Spleen (tissue), 11 donors: Measurements from ENCODE around the gene LPP. TPM values are rescaled to one million over a fixed set of nuclear protein-coding genes. Genes with fewer than 3 reads are reported as not detected.

Experiments used
- DNase-seq: peaks from one replicate; pipeline ENCODE4 v3.0.0-alpha.2; 2020
- H3K27ac ChIP-seq, 8 donors: fragments of 200-600 bp; sonication (generic) in 7 of 8; 1 replicate in 4 of 8; 2 replicates in 4 of 8; pipeline versions ENCODE4 v1.5.0 to v1.8.0; 2016 to 2021; ENCODE audit warnings: inconsistent platforms in 4 of 8, mild to moderate bottlenecking in 4 of 8, moderate library complexity in 1 of 8
- H3K27me3 ChIP-seq, 7 donors: fragments of 200-600 bp; sonication (generic) in 6 of 7; replicated peaks in 1 of 7; 1 replicate in 4 of 7; 2 replicates in 3 of 7; pipeline versions ENCODE4 v1.5.0 to v1.8.0; 2016 to 2021; ENCODE audit warnings: inconsistent platforms in 3 of 7, mild to moderate bottlenecking in 1 of 7
- H3K36me3 ChIP-seq, 6 donors: fragments of 200-600 bp; sonication (generic) in 5 of 6; 1 replicate in 4 of 6; 2 replicates in 2 of 6; pipeline versions ENCODE4 v1.5.0 to v1.8.0; 2016 to 2021; ENCODE audit warnings: inconsistent platforms in 2 of 6
- H3K4me1 ChIP-seq, 6 donors: fragments of 200-600 bp; sonication (generic) in 5 of 6; 1 replicate in 3 of 6; 2 replicates in 3 of 6; pipeline versions ENCODE4 v1.5.0 to v1.8.0; 2016 to 2021; ENCODE audit warnings: inconsistent platforms in 3 of 6
- H3K4me3 ChIP-seq, 8 donors: fragments of 200-600 bp; sonication (generic) in 7 of 8; 1 replicate in 4 of 8; 2 replicates in 4 of 8; pipeline versions ENCODE4 v1.5.0 to v1.8.0; 2016 to 2021; ENCODE audit warnings: inconsistent platforms in 4 of 8, mild to moderate bottlenecking in 4 of 8, moderate library complexity in 2 of 8
- H3K9me3 ChIP-seq, 8 donors: fragments of 200-600 bp; sonication (generic) in 7 of 8; 1 replicate in 4 of 8; 2 replicates in 4 of 8; pipeline versions ENCODE4 v1.5.0 to v1.8.0; 2016 to 2021; ENCODE audit warnings: inconsistent platforms in 4 of 8
- CTCF ChIP-seq, 11 experiments: fragments of 200-600 bp in 7 of 11; fragments of 450-650 bp in 4 of 11; sonication (generic) in 4 of 11; IDR thresholded peaks in 8 of 11; conservative IDR thresholded peaks in 3 of 11; 1 replicate in 7 of 11; 2 replicates in 4 of 11; pipeline versions ENCODE4 v1.4.0 to v1.8.0; 2016 to 2021; ENCODE audit warnings: antibody characterized with exemption in 11 of 11, inconsistent platforms in 4 of 11, mild to moderate bottlenecking in 1 of 11
- POLR2A ChIP-seq, 3 donors: fragments of 450-650 bp; IDR thresholded peaks; one replicate each; pipeline ENCODE4 v1.5.1; 2017; ENCODE audit warnings: antibody characterized with exemption in 3 of 3, mild to moderate bottlenecking in 1 of 3
- POLR2AphosphoS5 ChIP-seq, 3 donors: sonication (generic); formaldehyde crosslinking; IDR thresholded peaks; one replicate each; pipeline ENCODE4 v1.5.1; 2017; ENCODE audit warnings: antibody characterized with exemption in 3 of 3
- WGBS, 5 donors: extraction: QIAGEN DNeasy Blood & Tissue Kit in 3 of 5; methylation state at CpG; one replicate each; pipeline versions ENCODE4 v1.1.5 to v1.1.7; 2013 to 2018; 5-methylcytosine and 5-hydroxymethylcytosine counted together
- intact Hi-C: fragments of 100-400 bp; cut with DNase I; formaldehyde crosslinking; loops from one replicate; pipeline ENCODE4 v1.15.0; 2023; ENCODE audit warnings: low total_unique reads
- polyA plus RNA-seq, 3 donors: library from polyadenylated mRNA; stranded (reverse); fragments of 200-250 nt; gene quantifications; one replicate each; pipeline ENCODE4 v1.2.1, GENCODE V29; 2013
- total RNA-seq, 7 donors: library from RNA; depleted of rRNA in 3 of 7; stranded (reverse); fragments of >200 nt in 3 of 7; fragmentation: NEBNext Ultra II Directional in 4 of 7; extraction: Animal tissue kit (Norgen Biotek cat#: 25700) in 4 of 7; gene quantifications; one replicate each; pipeline versions ENCODE4 v1.1.0 to v1.2.1, GENCODE V29; 2016 to 2021
- donor health status: healthy with polysubstance abuse.
- donor health status: DM: no; HTN: no; CAD: no; lungs with moderate emphysema.
- donor health status: DM: no; HTN: no; CAD: no.
- donor health status: Bipolar disorder and iron deficiency.
- donor health status: healthy.
- donor health status: DM: no; HTN: no; CAD: no.
- donor health status: DM: yes; HTN: yes; CAD: no.

The LPP gene
- total and polyA plus RNA-seq, 10 donors: 2.4 to 270 (median 156) TPM

GRCh38 chr3:188617270-188617669 lies 463.3 kb downstream of the LPP start:
- H3K27me3 ChIP-seq: no peaks in the 10 kb centered on the region
- no peak overlapping the region for H3K4me3 ChIP-seq
- no peak for TF ChIP-seq POLR2A (IDR thresholded peaks at IDR 0.05)
- DNase-seq: no peak
- no peaks in the 10 kb centered on the region for H3K9me3 ChIP-seq
- WGBS, 5 donors: 92 to 97% (median 95%) methylated on average over 2 of the region's 2 CpGs
- intact Hi-C loops: no loop called here
- H3K27ac ChIP-seq: no peak overlapping the region
- H3K4me1 ChIP-seq: no peaks in the 10 kb centered on the region
- no peaks in the 10 kb centered on the region for H3K36me3 ChIP-seq

- WGBS, 5 donors: 94 to 98% (median 96%) methylated on average over 5 of the region's 5 CpGs
- Histone ChIP-seq H3K27me3 (no peaks in the 10 kb centered on the region), H3K4me3 (no peak overlapping the region), H3K27ac (no peak overlapping the region), H3K4me1 (no peaks in the 10 kb centered on the region), H3K9me3 (no peaks in the 10 kb centered on the region), H3K36me3 (no peaks in the 10 kb centered on the region)
- intact Hi-C loops: no loop called here
- no peak for DNase-seq
- TF ChIP-seq CTCF (IDR thresholded peaks at IDR 0.05 in 8 of 11, conservative IDR thresholded peaks at IDR 0.05 in 3 of 11) (no peak), POLR2AphosphoS5 (IDR thresholded peaks at IDR 0.05) (no peak), POLR2A (IDR thresholded peaks at IDR 0.05) (no peak)
These were observed 464.2 kb downstream of the LPP start for GRCh38 chr3:188617988-188618701.

DNA sequence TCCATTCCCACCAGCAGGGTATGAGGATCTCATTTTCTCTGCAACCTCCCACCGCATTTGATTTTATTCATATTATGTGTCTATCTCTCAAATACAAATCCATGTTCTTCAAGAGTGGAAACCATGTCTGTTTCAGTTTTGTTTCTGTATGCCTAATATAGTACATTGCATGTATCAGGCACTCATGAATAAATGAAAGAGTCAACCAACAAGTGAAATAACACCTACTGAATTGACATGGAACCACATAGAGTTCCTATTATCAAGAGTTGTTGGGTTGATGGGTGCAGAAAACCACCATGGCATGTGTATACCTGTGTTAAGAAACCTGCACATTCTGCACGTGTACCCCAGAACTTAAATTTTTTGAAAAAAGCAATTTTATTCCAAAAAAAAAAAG lies 466.8 kb downstream of the LPP start:
- peaks cover 0 to 7% (median 0%) of the 10 kb centered on the region in 6 donors for H3K4me1 ChIP-seq
- intact Hi-C loops: no loop called here
- no peaks in the 10 kb centered on the region for H3K9me3 ChIP-seq
- H3K27ac ChIP-seq: no peak overlapping the region
- TF ChIP-seq CTCF (IDR thresholded peaks at IDR 0.05 in 8 of 11, conservative IDR thresholded peaks at IDR 0.05 in 3 of 11): no peak
- TF ChIP-seq POLR2AphosphoS5 (IDR thresholded peaks at IDR 0.05): no peak
- TF ChIP-seq POLR2A (IDR thresholded peaks at IDR 0.05): no peak
- no peaks in the 10 kb centered on the region for H3K27me3 ChIP-seq
- H3K4me3 ChIP-seq: no peak overlapping the region
- H3K36me3 ChIP-seq: no peaks in the 10 kb centered on the region
- no peak for DNase-seq
- 89 to 98% (median 97%) methylated on average over 2 of the region's 2 CpGs for WGBS, 5 donors

DNA sequence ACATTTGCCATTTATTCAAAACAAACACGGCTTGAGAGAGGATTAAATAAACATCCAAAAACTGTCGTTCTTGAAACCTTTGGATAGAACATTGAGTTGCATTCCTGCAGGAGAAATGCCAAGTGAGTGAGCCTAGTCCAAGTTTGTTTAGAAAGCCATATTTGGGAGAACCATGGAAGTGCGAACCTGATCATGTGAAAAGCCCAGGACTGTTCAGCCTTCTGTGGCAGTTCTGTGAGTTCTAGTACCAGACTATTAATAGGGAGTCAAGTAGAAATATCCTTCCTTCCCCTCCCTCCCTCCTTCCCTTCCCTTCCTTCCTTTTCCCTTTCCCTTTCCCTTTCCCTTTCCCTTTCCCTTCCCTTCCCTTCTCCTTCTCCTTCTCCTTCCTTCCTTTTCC lies 470.4 kb downstream of the LPP start:
- Histone ChIP-seq H3K4me1 (peaks cover 0 to 7% (median 0%) of the 10 kb centered on the region in 6 donors), H3K36me3 (peaks cover 0 to 6% (median 0%) of the 10 kb centered on the region in 6 donors), H3K27ac (no peak overlapping the region), H3K9me3 (no peaks in the 10 kb centered on the region), H3K27me3 (no peaks in the 10 kb centered on the region), H3K4me3 (no peak overlapping the region)
- intact Hi-C loops: no loop called here
- no peak for DNase-seq
- no peak for TF ChIP-seq POLR2A (IDR thresholded peaks at IDR 0.05)
- no peak for TF ChIP-seq POLR2AphosphoS5 (IDR thresholded peaks at IDR 0.05)
- no peak for TF ChIP-seq CTCF (IDR thresholded peaks at IDR 0.05 in 8 of 11, conservative IDR thresholded peaks at IDR 0.05 in 3 of 11)
- WGBS, 5 donors: 73 to 88% (median 83%) methylated on average over 3 of the region's 3 CpGs
